Central memory CD8-positive, alpha-beta T cell (primary cell): ENCODE measurements around the gene GCNT2.
"Not testable (repeated sequence)": the region's sequence is repeated elsewhere in the genome, so short reads cannot be mapped to it uniquely, and the experiment has no call there.

Experiments
- ATAC-seq: fragments of 150-1000 bp; cut with Tn5 transposase; replicated peaks from 2 replicates; pipeline ENCODE4 v1.10.0; 2022; ENCODE audit warnings: mild to moderate bottlenecking, moderate FRiP score, moderate number of reproducible peaks; ENCODE audit not compliant: poor library complexity, severe bottlenecking; ENCODE audit errors: extremely low read depth
- DNase-seq, 2 donors: peaks; one replicate each; pipeline ENCODE4 v3.0.0; 2021; ENCODE audit warnings: low spot score in 2 of 2
- H3K27ac Mint-ChIP-seq: one replicate; pipeline ENCODE4 v1.8.0; 2022; ENCODE audit warnings: low read depth, mild to moderate bottlenecking, moderate library complexity, mixed read lengths
- H3K27me3 Mint-ChIP-seq: one replicate; pipeline ENCODE4 v1.8.0; 2022; ENCODE audit warnings: mixed read lengths
- H3K36me3 Mint-ChIP-seq: one replicate; pipeline ENCODE4 v1.8.0; 2022; ENCODE audit warnings: mild to moderate bottlenecking, moderate library complexity, mixed read lengths; ENCODE audit not compliant: insufficient read depth
- H3K4me1 Mint-ChIP-seq: one replicate; pipeline ENCODE4 v1.8.0; 2022; ENCODE audit warnings: mixed read lengths
- H3K4me3 Mint-ChIP-seq: one replicate; pipeline ENCODE4 v1.8.0; 2022; ENCODE audit warnings: mild to moderate bottlenecking, moderate library complexity, mixed read lengths
- H3K9me3 Mint-ChIP-seq: one replicate; pipeline ENCODE4 v1.8.0; 2022; ENCODE audit warnings: mixed read lengths

Gene GCNT2

GRCh38 chr6:10615675-10616074, 94.5 kb downstream of the GCNT2 start:
- Mint-ChIP-seq H3K27ac (no peak overlapping the region), H3K4me3 (no peak overlapping the region), H3K27me3 (no peaks in the 10 kb centered on the region), H3K36me3 (no peaks in the 10 kb centered on the region), H3K4me1 (no peaks in the 10 kb centered on the region), H3K9me3 (no peaks in the 10 kb centered on the region)
- DNase-seq = no peak
- no peak for ATAC-seq

- not testable (repeated sequence) for H3K9me3 Mint-ChIP-seq, H3K4me3 Mint-ChIP-seq, H3K36me3 Mint-ChIP-seq
These were observed 95.1 kb downstream of the GCNT2 start for GRCh38 chr6:10616266-10616665.

GRCh38 chr6:10617008-10617696, 96.0 kb downstream of the GCNT2 start:
- no peak overlapping the region for H3K4me3 Mint-ChIP-seq
- ATAC-seq (no peak), DNase-seq (no peak)
- peaks cover 3% of the 10 kb centered on the region for H3K36me3 Mint-ChIP-seq
- H3K9me3 Mint-ChIP-seq = no peaks in the 10 kb centered on the region
- H3K27me3 Mint-ChIP-seq = no peaks in the 10 kb centered on the region
- H3K27ac Mint-ChIP-seq = no peak overlapping the region
- H3K4me1 Mint-ChIP-seq = no peaks in the 10 kb centered on the region

More at GRCh38 chr6:10616266-10616665, 95.1 kb downstream of the GCNT2 start:
- not testable (repeated sequence) for H3K4me1 Mint-ChIP-seq, ATAC-seq, H3K27ac Mint-ChIP-seq, H3K27me3 Mint-ChIP-seq, DNase-seq

GRCh38 chr6:10618409-10618808, 97.3 kb downstream of the GCNT2 start:
- Mint-ChIP-seq H3K27me3 (no peaks in the 10 kb centered on the region), H3K4me1 (no peaks in the 10 kb centered on the region), H3K36me3 (peaks cover 6% of the 10 kb centered on the region), H3K9me3 (no peaks in the 10 kb centered on the region), H3K4me3 (no peak overlapping the region), H3K27ac (no peak overlapping the region)
- ATAC-seq (no peak), DNase-seq (no peak)

GRCh38 chr6:10621213-10621612, 100.1 kb downstream of the GCNT2 start:
- DNase-seq (no peak), ATAC-seq (no peak)
- no peak overlapping the region for H3K27ac Mint-ChIP-seq
- H3K36me3 Mint-ChIP-seq = peaks cover 8% of the 10 kb centered on the region
- no peak overlapping the region for H3K4me3 Mint-ChIP-seq
- no peaks in the 10 kb centered on the region for H3K9me3 Mint-ChIP-seq
- peaks cover 7% of the 10 kb centered on the region for H3K4me1 Mint-ChIP-seq
- H3K27me3 Mint-ChIP-seq = no peaks in the 10 kb centered on the region

- Mint-ChIP-seq H3K27me3 (no peaks in the 10 kb centered on the region), H3K4me3 (no peak overlapping the region), H3K36me3 (peaks cover 8% of the 10 kb centered on the region), H3K4me1 (peaks cover 7% of the 10 kb centered on the region), H3K9me3 (no peaks in the 10 kb centered on the region), H3K27ac (no peak overlapping the region)
- no peak for DNase-seq
- no peak for ATAC-seq
These were observed 100.7 kb downstream of the GCNT2 start for GRCh38 chr6:10621847-10622246.

- Mint-ChIP-seq H3K4me3 (no peak overlapping the region), H3K9me3 (no peaks in the 10 kb centered on the region), H3K27me3 (no peaks in the 10 kb centered on the region), H3K27ac (no peak overlapping the region), H3K36me3 (peaks cover 8% of the 10 kb centered on the region), H3K4me1 (peaks cover 7% of the 10 kb centered on the region)
- DNase-seq = no peak
- ATAC-seq = no peak
These were observed 103.7 kb downstream of the GCNT2 start for GRCh38 chr6:10624836-10625235.

GRCh38 chr6:10626154-10626741, 105.1 kb downstream of the GCNT2 start:
- ATAC-seq = no peak
- Mint-ChIP-seq H3K9me3 (no peaks in the 10 kb centered on the region), H3K36me3 (peaks cover 8% of the 10 kb centered on the region), H3K4me3 (no peak overlapping the region), H3K27ac (no peak overlapping the region), H3K4me1 (peaks cover 7% of the 10 kb centered on the region), H3K27me3 (no peaks in the 10 kb centered on the region)
- DNase-seq = no peak

GRCh38 chr6:10627800-10628199, 106.6 kb downstream of the GCNT2 start:
- Mint-ChIP-seq H3K36me3 (peaks cover 2% of the 10 kb centered on the region), H3K27ac (no peak overlapping the region), H3K4me1 (peaks cover 7% of the 10 kb centered on the region), H3K4me3 (no peak overlapping the region), H3K9me3 (no peaks in the 10 kb centered on the region), H3K27me3 (no peaks in the 10 kb centered on the region)
- ATAC-seq (no peak), DNase-seq (no peak)

GRCh38 chr6:10630178-10630577, 109.0 kb downstream of the GCNT2 start:
- no peaks in the 10 kb centered on the region for H3K27me3 Mint-ChIP-seq
- DNase-seq (no peak), ATAC-seq (no peak)
- no peak overlapping the region for H3K4me3 Mint-ChIP-seq
- no peaks in the 10 kb centered on the region for H3K9me3 Mint-ChIP-seq
- no peaks in the 10 kb centered on the region for H3K36me3 Mint-ChIP-seq
- H3K27ac Mint-ChIP-seq = no peak overlapping the region
- peaks cover under 1% of the 10 kb centered on the region for H3K4me1 Mint-ChIP-seq

GRCh38 chr6:10633216-10633615, 112.1 kb downstream of the GCNT2 start:
- Mint-ChIP-seq H3K36me3 (no peaks in the 10 kb centered on the region), H3K9me3 (no peaks in the 10 kb centered on the region), H3K27me3 (no peaks in the 10 kb centered on the region), H3K4me1 (no peaks in the 10 kb centered on the region), H3K27ac (no peak overlapping the region), H3K4me3 (no peak overlapping the region)
- DNase-seq (no peak), ATAC-seq (no peak)

GRCh38 chr6:10640412-10640811, 119.3 kb downstream of the GCNT2 start:
- no peaks in the 10 kb centered on the region for H3K36me3 Mint-ChIP-seq
- H3K4me3 Mint-ChIP-seq = no peak overlapping the region
- peaks cover 34% of the 10 kb centered on the region for H3K27me3 Mint-ChIP-seq
- no peak for ATAC-seq
- no peaks in the 10 kb centered on the region for H3K9me3 Mint-ChIP-seq
- DNase-seq = no peak
- H3K4me1 Mint-ChIP-seq = peaks cover 6% of the 10 kb centered on the region
- no peak overlapping the region for H3K27ac Mint-ChIP-seq

GRCh38 chr6:10641528-10641927, 120.4 kb downstream of the GCNT2 start:
- H3K4me1 Mint-ChIP-seq = peaks cover 6% of the 10 kb centered on the region
- ATAC-seq = no peak
- peaks cover 34% of the 10 kb centered on the region for H3K27me3 Mint-ChIP-seq
- no peak for DNase-seq
- no peak overlapping the region for H3K27ac Mint-ChIP-seq
- no peaks in the 10 kb centered on the region for H3K36me3 Mint-ChIP-seq
- H3K9me3 Mint-ChIP-seq = no peaks in the 10 kb centered on the region
- no peak overlapping the region for H3K4me3 Mint-ChIP-seq
